ENCODE data around the gene FAM20C. TPM values are rescaled to one million over a fixed set of nuclear protein-coding genes. Genes with fewer than 3 reads are reported as not detected.

The FAM20C gene
- total and polyA plus RNA-seq, 10 of the 15 experiments (the other 5 are each of a cell fraction or from before 2014, with no cell fraction given) = 0.44 TPM; not detected in 9

- ChIA-PET CTCF (no interaction called here), POLR2A (no interaction called here), RAD21 (ENCODE audit: unreplicated experiment) (no interaction called here), SMC1A (ENCODE audit: uncharacterized antibody, unreplicated experiment) (no interaction called here)
- H3K36me3 ChIP-seq (ENCODE audit: control insufficient read depth in 2 of 2, insufficient read depth in 2 of 2, low read length in 1 of 2) = no peaks in the 10 kb centered on the region
- in situ Hi-C loops (cut with MboI) = no loop called here
- H4K20me1 ChIP-seq (ENCODE audit: control insufficient read depth, insufficient read depth) = no peaks in the 10 kb centered on the region
- H2AFZ ChIP-seq (ENCODE audit: control insufficient read depth, low read depth, low read length) = no peak overlapping the region
- no peak overlapping the region for H3K4me2 ChIP-seq (ENCODE audit: control insufficient read depth, insufficient read depth)
- H3K27me3 ChIP-seq (replicated peaks in 1 of 2; ENCODE audit: control insufficient read depth in 2 of 2, insufficient read depth in 2 of 2, low read length in 1 of 2) = no peaks in the 10 kb centered on the region
- intact Hi-C loops (cut with micrococcal nuclease; ENCODE audit: unreplicated experiment) = no loop called here
- BruUV-seq (replicated peaks) = no TSS peak
- H3K4me1 ChIP-seq (ENCODE audit: control insufficient read depth, insufficient read depth, low read length) = no peaks in the 10 kb centered on the region
- FAIRE-seq = no peak
- ATAC-seq = no peak
- no peaks in the 10 kb centered on the region; the same call in 2 of the 3 replicates for H3K9me3 ChIP-seq (replicated peaks; ENCODE audit: control insufficient read depth, insufficient read depth, low read length)
- no peak overlapping the region for H3K4me3 ChIP-seq
- 88% methylated on average over 30 of the region's 38 CpGs for WGBS (ENCODE audit: insufficient coverage, insufficient replicate concordance, low lambda C conversion rate, missing lambda C conversion rate)
- DNase-seq (ENCODE audit: low read depth, low spot score) = no peak
- H3K79me2 ChIP-seq (ENCODE audit: control insufficient read depth, insufficient read depth, low read length) = no peaks in the 10 kb centered on the region
- no peak overlapping the region for H3K27ac ChIP-seq (ENCODE audit: control insufficient read depth, insufficient read depth)
- no peak overlapping the region for H3K9ac ChIP-seq (ENCODE audit: control insufficient read depth, insufficient read depth, low read length)
- TF ChIP-seq SUZ12 (IDR thresholded peaks at IDR 0.05; ENCODE audit: unreplicated experiment) (no peak), RFX5 (IDR thresholded peaks at IDR 0.05; ENCODE audit: low read depth, low read length) (no peak), WRNIP1 (IDR thresholded peaks at IDR 0.05; ENCODE audit: borderline replicate concordance, low read depth, low read length) (no peak), SMARCA5 (IDR thresholded peaks at IDR 0.05) (no peak), ATF2 (IDR thresholded peaks at IDR 0.05; ENCODE audit: low read length) (no peak), SIN3A (IDR thresholded peaks at IDR 0.05; ENCODE audit: low read depth, low read length) (no peak), SMAD5 (IDR thresholded peaks at IDR 0.05; ENCODE audit: low read depth) (no peak), JUND (IDR thresholded peaks at IDR 0.05; ENCODE audit: low read depth, low read length) (no peak), BMI1 (IDR thresholded peaks at IDR 0.05; ENCODE audit: borderline replicate concordance) (no peak), NBN (IDR thresholded peaks at IDR 0.05) (no peak), USF2 (IDR thresholded peaks at IDR 0.05; ENCODE audit: borderline replicate concordance, low read depth, low read length) (no peak), ZBTB40 (IDR thresholded peaks at IDR 0.05; ENCODE audit: borderline replicate concordance) (no peak), NR2C1 (IDR thresholded peaks at IDR 0.05) (no peak), TAF1 (IDR thresholded peaks at IDR 0.05; ENCODE audit: borderline replicate concordance, low read depth, low read length) (no peak), HDAC2 (IDR thresholded peaks at IDR 0.05) (no peak), CTCF (IDR thresholded peaks at IDR 0.05 in 2 of 3, conservative IDR thresholded peaks at IDR 0.05 in 1 of 3; ENCODE audit: control insufficient read depth in 2 of 3, extremely low read depth in 1 of 3, insufficient read depth in 1 of 3, low read depth in 3 of 3, low read length in 3 of 3) (no peak)
- TF ChIP-seq, protein P1, sequence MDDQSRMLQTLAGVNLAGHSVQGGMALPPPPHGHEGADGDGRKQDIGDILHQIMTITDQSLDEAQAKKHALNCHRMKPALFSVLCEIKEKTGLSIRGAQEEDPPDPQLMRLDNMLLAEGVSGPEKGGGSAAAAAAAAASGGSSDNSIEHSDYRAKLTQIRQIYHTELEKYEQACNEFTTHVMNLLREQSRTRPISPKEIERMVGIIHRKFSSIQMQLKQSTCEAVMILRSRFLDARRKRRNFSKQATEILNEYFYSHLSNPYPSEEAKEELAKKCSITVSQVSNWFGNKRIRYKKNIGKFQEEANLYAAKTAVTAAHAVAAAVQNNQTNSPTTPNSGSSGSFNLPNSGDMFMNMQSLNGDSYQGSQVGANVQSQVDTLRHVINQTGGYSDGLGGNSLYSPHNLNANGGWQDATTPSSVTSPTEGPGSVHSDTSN (IDR thresholded peaks at IDR 0.05; ENCODE audit: insufficient replicate concordance, low read depth, low read length) = no peak
These were observed 64.1 kb downstream of the FAM20C start for GRCh38 chr7:256461-256940.
